Posterior vena cava (tissue), 2 donors: ENCODE results near the gene CAMSAP1. TPM values are rescaled to one million over a fixed set of nuclear protein-coding genes. Genes with fewer than 3 reads are reported as not detected.

Experiments used
- total RNA-seq, 2 donors: library from RNA; stranded (reverse); fragmentation: NEBNext Ultra II Directional; extraction: Animal tissue kit (Norgen Biotek cat#: 25700); gene quantifications; one replicate each; pipeline ENCODE4 v1.2.1, GENCODE V29; 2021
- donor health status: DM: yes; HTN: yes; CAD: no.
- donor health status: DM: yes; HTN: yes; CAD: no.

CAMSAP1 gene
- total RNA-seq, 2 donors from 2014 or later, result 20.8 to 24.1 TPM

Other genes starting within 250 kb of the CAMSAP1 start
- gene LCN9, start 244.2 kb downstream of the CAMSAP1 start, total RNA-seq, result not detected
- not detected for gene SOHLH1, start 208.1 kb downstream of the CAMSAP1 start, total RNA-seq
- under 1 TPM; 0.28 to 0.38 TPM for gene KCNT1, start 205.4 kb downstream of the CAMSAP1 start, total RNA-seq
- 10 to 100 TPM; 32.7 to 34.1 TPM for gene UBAC1, start 53.8 kb upstream of the CAMSAP1 start, total RNA-seq
- gene NACC2, start 187.7 kb upstream of the CAMSAP1 start, total RNA-seq, result 10 to 100 TPM; 73.5 to 77.7 TPM
- 10 to 100 TPM; 25.0 to 29.1 TPM for gene TMEM250, start 211.3 kb upstream of the CAMSAP1 start, total RNA-seq